GM21526 (cell line): ENCODE measurements around the gene ZNF630.
"Not testable (repeated sequence)": the region's sequence is repeated elsewhere in the genome, so short reads cannot be mapped to it uniquely, and the experiment has no call there.

Source experiments
- ATAC-seq: cut with Tn5 transposase; IDR thresholded peaks from one replicate; pipeline ENCODE4 v1.9.1; 2021; ENCODE audit warnings: moderate library complexity; ENCODE audit not compliant: unreplicated experiment, low FRiP score

ZNF630 gene

DNA sequence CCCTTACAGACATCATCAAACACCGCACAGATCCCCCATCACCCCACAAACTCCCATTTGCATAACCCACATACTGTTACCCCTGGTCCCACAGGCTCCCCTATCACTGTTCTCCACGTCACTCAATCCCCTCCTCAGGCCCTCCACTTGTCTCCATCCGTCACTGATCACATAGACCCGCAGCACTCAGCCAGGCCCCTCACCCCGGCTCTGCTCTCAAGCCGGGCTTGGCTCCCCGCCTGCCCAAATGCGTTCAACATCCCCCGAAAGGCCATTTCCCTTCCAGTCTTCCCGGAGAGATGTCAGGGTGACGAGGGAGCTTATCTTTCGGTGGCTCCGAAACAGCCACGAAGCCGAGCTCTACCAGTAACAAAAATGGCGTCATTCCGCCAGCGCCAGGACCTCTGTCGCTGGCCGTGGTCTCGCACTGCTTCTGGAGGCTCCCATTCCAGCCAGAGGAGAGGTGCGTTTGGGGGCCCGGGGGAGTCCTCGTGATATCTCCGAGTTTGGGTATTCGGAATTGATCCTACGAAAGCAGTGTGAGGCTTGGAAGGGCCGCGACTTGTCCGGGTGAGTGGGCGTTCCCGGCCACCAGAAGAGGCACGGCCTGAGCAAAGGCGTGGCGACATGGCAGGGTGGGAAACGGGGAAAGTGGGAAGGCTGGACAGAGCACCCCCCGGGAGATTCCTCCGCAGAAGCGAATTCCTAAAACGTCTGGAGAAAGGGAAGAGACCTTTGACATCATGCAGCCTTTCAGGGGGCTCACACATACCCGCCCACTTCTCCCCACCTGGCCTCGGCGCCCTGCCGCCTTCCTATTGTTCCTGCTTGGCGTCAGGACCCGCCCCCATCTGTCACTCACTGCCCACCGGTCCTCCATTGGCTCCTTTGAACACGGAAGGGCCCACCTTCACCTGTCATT lies at the start of gene ZNF630:
Gene ZNF630, minus strand, starts transcription at position 577 of the 922 bp plus-strand sequence. CDS start 4,754 bp downstream, outside the sequence.
- peak; percentile 85 for ATAC-seq

DNA sequence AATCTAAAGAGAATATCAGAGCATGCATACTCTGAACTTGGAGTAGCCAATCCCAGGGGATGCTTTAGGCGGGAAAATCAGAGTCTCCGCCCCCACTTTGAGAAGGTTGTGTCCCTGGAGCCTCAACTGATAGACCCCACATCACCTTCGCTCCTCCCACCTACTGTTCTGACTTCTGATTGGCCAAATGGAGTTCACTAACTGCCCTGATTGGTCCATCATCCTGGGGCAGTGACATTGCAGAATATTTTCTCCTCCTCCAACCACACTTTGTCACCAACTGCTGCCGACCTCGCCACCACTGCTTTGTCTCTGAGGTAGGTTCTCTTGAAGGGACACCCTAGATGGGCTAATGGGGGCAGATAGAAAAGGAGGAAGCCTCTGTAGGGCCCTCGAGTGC lies 36.3 kb upstream of the ZNF630 start:
- no peak for ATAC-seq

DNA sequence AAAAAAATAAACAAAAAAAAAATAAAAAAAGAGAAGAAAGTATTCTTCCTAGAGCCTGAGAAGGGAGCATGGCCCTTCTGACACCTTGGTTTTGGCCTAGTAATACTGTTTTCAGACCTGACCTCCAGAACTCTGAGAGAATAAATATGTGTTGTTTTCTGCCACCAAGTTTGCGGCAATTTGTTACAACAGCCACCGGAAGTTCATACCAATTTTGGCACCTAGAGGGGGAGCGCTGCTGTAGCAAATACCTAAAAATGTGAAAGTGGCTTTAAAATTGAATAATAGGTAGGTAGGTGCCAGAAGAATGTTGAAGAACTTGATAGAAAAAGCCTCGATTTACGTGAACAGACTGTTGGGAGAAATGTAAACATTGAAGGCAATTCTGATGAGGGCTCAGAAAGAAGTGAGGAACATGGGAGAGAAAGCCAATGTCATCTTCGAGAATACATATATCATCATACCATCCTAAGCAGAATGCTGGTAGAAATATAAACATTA lies 31.5 kb upstream of the ZNF630 start:
- no peak for ATAC-seq

DNA sequence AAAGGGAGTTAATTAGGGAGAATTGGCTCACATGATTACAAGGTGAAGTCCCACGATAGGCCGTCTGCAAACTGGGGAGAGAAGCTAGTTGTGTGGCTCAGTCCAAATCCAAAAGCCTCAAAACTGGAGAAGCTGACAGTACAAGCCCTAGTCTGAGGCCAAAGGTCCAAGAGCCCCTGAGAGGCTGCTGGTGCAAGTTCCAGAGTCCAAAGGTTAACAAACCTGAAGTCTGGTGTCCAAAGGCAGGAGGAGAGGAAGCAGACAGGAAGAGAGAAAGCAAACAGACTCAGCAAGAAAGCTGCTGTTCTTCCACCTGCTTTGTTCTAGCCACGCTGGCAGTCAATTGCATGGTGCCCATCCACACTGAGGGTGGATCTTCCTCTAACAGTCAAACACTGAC lies 30.0 kb upstream of the ZNF630 start:
- no peak for ATAC-seq

DNA sequence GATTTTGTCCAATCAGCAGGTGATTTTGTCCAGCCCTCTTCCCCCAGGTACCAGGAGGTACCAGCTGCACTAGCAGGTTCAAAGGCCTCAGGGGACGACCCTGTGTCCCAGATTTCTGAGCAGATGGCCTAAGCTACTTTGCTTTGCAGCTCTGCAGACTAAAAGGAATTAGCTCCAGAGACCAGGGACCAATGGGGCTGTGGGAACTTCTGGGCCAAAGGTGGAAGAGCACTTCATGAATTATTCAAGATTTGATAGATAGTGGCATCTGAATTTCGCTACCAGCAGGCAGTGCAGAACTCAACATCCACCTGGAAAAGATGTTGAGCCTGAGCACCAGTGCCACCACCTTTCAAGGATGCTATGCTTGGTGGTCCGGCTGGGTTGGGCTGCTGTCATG lies 21.1 kb upstream of the ZNF630 start:
- not testable (repeated sequence) for ATAC-seq

DNA sequence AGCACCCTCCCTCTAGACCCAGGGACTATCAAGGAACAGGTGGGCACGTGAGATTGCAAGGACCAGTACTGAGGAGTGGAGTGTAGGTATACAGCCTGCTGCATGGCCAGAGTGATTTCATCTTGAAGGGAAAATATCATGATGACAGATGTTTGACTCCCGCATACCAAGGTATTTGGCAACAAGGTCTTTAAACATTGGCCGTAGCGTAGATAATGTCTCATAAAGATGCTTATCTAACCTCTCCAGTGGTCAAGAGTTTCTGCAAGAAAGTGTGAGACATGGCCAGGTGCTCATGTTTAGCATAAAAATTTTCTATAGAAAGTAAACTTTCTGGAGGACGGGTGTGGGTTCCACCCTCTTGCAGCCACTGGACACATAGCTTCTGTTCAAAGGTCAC lies 18.7 kb upstream of the ZNF630 start:
- no peak for ATAC-seq

DNA sequence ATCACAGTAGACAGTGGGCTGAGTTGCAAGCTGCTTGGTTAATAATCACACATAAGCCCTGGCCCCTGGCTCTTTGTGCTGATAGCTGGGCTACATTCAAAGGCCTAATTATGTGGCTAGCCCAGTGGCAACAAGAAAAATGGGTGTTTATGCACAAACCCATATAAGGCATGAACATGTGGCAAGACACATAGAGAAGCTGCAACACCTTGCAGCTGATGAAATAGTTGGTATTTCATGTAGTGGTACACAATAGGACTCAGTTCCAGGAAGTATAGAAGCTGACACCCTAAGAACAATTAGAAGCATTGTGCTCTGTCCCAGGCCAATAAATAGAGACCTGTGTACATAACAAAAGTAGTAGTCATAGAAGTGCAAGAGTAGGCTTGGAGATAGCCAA lies 14.6 kb upstream of the ZNF630 start:
- no peak for ATAC-seq

DNA sequence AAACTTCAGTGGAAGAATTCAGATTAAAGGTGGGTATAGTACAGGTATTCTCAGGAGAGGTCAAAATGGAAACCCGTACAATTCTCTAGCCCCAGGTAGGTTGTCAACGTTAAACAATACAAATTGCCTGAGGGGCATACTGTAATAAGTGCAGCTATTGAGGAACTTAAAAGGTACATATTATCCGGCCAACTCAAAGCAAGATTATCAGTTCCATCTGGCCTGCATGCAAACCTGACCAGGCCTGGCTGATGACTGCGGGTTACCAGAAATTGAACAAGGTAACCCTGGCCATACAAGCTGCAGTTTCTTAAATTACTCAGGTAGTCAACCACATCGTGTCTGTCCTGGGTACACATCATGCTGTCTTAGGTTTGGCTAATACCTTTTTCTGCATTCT lies 12.3 kb upstream of the ZNF630 start:
- no peak for ATAC-seq

DNA sequence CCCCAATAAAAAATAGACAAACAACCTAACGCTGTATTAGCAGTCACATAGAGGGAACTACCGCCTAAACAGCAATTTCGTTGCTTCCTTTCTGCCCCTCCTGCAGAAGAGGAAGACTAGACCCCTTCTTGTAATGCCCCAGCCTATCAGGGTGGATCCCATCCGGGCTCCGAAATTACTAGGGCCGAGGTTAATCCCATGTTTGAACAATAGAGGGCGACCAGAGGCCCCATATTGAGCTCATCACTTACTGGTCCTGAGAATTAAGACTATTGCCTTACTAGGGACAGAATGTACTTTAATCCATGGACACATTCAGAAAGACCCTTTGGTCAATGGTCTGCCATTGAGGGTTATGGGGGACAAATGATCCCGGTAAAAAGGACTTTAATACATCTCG lies 11.8 kb upstream of the ZNF630 start:
- ATAC-seq = no peak

DNA sequence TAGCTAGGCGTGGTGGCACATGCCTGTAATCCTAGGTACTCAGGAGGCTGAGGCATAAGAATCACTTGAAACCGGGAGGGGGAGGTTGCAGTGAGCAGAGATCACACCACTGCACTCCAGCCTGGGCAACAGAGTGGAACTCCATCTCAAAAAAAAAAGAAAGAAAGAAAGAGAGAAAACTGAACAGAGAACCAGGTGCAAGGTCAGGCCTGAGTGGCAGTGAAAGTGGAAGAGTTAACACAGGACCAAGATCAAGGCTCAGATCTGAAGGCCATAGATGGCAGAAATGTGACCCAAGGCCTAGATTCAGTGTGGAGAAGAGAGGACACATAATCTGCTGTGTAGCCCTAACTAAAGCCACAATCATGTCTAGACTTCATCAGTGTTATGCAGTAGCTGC lies 4.9 kb upstream of the ZNF630 start:
- no peak for ATAC-seq

DNA sequence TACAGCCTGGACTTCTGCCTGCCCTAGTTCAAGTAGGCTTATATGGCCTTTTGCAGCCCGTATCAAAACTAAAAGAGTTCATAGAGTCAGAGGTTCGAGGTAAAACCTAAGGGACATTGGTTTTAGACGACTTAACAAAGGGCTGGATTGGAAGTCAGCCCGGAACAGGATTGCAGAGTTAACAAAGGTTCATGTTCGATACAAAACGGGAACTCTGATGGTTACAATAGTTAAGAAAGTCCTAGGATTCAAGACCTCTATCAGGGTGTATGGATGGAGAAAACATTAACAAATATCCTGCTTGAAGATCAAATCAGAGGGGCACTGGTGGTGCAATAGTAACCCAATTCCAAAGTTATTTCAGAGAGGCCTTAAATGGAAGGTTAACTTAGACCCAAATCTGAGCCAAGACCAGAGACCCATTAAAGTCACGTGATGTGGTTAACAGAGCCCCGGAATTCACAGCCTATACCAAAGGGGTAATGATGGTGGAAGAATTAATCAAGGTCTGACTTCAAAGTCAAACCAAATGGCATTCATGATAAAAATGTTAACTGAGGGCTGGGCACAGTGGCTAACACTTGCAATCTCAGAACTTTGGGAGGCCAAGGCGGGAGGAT lies 656 bp upstream of the ZNF630 start:
- ATAC-seq = no peak

DNA sequence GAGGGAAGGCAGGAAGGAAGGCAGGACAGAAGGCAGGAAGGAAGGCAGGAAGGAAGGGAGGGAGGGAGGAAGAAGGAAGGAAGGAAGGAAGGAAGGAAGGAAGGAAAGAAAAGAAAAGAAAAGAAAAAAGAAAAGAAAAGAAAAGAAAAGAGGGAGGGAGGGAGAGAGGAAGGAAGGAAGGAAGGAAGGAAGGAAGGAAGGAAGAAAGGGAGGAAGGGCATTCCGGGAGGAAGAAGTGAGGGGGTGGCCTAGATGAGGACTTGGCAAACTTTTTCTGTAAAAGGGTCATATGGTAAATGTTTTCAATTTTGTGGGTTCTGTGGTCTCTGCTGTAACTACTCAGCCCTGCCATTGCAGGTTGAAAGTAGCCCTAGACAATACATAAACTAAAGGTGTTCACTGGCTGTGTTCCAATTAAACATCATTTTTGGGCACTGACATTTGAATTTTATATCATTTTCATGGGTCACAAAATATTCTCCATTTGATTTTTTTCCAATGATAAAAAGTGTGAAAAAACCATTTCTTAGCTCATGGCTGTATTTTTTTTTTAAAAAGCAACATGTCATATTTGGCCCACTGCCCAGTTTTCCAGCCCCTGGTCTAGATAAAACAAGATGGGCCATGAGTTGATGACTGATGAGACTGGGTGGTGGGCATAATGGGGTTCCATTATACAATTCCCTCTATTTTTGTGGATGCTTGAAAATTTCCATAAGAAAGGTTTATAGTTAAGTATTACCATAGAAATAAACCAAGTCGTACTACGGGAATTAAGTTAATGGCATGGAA lies 3.1 kb downstream of the ZNF630 start:
- no peak for ATAC-seq

DNA sequence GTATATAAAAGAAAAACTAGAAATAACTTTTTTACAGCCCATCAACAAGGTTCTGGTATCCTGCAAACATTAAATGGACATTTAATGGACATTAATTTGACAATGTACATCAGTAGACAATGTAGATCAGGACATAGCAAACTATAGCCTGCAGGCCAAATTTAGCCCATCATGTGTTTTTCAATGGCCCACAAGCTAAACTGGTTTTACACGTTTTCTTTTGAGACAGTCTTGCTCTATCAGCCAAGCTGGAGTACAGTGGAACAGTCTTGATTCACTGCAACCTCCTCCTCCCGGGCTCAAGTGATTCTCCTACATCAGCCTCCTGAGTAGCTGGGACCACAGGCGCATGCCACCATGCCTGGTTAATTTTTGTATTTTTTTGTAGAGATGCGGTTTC lies 7.2 kb downstream of the ZNF630 start:
- no peak for ATAC-seq

DNA sequence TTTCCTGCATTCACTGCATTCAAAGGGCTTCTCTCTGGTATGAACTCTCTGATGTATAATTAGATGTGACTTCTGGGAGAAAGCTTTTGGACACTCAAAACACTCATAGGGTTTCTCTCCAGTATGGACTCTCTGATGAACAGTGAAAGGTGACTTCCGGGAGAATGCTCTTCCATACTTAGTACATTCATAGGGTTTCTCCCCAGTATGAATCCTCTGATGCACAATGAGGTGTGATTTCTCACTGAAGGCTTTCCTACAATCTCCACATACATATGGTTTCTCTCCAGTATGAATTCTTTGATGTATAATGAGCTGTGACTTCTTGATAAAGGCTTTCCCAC lies 12.2 kb downstream of the ZNF630 start:
- no peak for ATAC-seq

DNA sequence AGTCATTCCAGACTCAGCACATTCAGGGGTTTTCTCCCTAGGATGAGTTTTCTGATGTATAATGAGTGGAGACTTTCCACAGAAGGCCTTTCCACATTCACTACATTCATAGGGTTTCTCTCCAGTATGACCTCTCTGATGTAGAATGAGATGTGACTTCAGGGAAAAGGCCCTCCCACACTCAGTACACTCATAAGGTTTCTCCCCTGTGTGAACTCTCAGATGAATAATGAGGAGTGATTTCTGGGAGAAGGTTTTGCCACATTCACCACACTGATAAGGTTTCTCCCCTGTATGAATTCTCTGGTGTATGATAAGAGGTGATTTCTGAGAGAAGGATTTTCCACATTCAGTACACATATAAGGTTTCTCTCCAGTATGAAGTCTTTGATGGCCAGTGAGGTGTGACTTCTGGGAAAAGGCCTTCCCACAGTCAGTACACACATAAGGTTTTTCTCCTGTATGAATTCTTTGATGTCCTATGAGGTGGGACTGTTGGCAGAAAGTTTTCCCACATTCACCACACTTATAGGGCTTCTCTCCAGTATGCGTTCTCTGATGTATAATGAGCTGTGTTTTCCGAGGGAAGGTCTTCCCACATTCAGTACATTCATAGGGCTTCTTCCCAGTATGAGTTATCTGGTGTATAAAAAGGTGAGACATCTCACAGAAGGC lies 12.7 kb downstream of the ZNF630 start:
- no peak for ATAC-seq

DNA sequence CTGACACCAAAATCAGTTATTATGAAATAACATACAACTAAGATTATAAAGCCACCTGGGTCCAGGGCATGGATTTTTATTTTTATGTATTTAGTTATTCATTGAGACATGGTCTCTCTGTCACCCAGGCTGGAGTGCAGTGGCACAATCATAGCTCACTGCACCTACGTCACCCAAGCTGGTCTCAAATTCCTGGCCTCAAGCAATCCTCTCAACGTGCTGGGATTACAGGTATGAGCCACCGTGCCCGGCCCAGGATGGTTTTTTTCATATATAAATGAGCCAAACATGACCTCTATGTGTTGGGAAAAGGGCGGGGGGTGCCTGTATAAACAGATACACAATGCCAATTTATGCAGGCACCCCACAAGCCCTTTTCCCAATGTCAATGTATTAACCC lies 24.6 kb downstream of the ZNF630 start:
- ATAC-seq = no peak

DNA sequence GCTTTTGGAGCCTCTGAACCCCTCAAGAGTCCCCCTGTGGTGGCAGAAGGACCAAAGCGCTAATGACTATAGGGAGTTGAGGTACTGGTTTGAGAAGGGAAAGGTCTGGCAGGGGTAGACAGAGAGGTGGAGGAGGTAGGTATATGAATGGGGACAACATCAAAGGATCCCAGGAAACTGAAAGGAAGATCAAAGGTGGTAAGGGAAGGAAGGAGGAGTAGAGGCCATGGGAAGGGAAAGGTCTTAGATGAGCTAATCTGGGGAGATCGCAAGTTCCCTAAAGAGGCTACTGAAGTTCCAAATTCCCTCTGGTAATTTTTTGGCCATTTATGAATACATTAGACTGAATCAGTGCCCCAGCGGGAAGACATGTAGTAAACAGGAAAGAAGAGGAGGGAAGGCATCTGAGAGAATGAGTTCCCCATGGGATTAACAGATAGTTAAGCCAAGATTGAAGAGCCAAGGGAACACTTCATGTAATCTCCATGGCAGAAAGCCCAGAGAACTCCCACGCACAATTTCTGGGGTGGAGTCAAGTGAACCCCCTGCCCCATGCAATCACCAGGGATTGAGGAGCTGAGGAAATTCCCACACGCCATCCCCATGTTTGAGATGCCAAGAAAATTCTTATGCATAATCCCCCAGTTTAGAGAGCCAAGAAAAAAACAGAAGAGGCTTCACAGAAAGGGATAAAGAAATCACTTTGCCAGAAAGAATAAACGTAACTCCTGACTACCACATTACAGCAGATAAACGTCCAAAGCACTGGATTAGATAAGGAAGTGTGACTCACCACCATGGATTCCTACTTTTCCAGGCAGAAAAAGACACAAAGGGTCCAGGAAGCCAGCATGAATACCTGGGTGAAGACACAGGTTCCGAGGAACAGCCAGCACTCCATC lies 25.8 kb downstream of the ZNF630 start:
- no peak for ATAC-seq

DNA sequence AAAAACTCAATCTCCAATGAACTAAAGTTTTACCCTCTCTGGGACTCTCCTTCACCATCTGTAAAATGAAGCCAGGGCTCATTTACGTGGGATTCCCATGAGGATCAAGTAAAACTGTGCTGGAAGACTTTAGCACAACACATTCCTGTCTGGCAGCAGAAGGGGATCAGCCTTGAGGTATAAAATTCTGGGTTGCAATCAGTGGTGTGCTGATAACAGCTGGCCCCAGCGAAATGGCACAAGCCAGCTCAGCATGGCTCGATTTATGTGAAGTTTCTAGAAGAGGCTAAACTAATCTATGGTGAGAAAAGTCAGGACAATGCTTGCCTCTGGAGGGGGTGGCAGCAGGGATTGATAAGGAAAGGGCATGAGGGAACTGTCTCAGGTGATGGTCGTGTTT lies 28.4 kb downstream of the ZNF630 start:
- no peak for ATAC-seq

DNA sequence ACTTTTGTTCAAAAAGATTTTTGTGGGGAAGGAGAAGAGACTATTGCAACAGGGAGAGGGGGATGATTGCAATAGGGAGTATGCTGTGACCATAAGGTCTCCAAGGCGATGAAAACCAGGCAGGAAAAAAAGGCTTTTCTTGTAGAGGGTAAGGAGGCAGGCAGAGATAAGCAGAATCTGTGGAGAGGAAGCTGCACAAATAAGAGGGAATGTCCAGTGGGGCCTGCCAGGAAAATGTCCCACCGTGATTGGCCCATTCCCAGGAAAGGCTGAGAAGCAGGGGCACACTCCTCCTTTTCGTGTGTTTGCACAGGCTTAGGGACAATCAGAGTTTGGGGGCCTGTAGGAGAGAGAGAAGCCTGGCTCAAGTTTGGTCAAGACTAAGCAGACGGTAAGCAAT lies 35.5 kb downstream of the ZNF630 start:
- ATAC-seq = no peak
